ENCODE data around the gene FAH.

DNA sequence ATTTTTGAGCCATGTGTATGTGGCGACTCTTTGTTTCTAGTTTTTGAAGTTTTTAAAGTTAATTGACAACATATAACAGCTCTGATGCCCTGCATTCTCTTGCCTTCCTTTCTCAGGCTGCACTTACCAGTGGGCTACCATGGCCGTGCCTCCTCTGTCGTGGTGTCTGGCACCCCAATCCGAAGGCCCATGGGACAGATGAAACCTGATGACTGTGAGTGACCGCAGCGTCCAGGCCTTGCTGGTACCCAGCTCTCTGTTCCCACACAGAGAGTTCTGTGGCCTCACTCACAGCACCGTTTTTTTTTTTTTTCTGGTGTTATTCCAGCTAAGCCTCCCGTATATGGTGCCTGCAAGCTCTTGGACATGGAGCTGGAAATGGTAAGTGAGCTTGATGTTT is 15.1 kb downstream of the FAH start:
- TF ChIP-seq FOXP2 (optimal IDR thresholded peaks at IDR 0.05; ENCODE audit: control extremely low read depth, extremely low read length, insufficient read depth) (no peak), EZH2 (IDR thresholded peaks at IDR 0.05) (no peak)

Data from SK-N-MC (cell line).